Activated CD4-positive, alpha-beta T cell treated with anti-CD3 and anti-CD28 coated beads for 1 hour (primary cell): Measurements from ENCODE around the gene MMEL1.
A peak's percentile ranks its signal among the peaks of the same experiment; 100 is the strongest.
"Not testable (repeated sequence)": the region's sequence is repeated elsewhere in the genome, so short reads cannot be mapped to it uniquely, and the experiment has no call there.

Experiments used
- DNase-seq: peaks from one replicate; pipeline ENCODE4 v3.0.0-alpha.2; 2020

The MMEL1 gene, protein sequence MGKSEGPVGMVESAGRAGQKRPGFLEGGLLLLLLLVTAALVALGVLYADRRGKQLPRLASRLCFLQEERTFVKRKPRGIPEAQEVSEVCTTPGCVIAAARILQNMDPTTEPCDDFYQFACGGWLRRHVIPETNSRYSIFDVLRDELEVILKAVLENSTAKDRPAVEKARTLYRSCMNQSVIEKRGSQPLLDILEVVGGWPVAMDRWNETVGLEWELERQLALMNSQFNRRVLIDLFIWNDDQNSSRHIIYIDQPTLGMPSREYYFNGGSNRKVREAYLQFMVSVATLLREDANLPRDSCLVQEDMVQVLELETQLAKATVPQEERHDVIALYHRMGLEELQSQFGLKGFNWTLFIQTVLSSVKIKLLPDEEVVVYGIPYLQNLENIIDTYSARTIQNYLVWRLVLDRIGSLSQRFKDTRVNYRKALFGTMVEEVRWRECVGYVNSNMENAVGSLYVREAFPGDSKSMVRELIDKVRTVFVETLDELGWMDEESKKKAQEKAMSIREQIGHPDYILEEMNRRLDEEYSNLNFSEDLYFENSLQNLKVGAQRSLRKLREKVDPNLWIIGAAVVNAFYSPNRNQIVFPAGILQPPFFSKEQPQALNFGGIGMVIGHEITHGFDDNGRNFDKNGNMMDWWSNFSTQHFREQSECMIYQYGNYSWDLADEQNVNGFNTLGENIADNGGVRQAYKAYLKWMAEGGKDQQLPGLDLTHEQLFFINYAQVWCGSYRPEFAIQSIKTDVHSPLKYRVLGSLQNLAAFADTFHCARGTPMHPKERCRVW

DNA sequence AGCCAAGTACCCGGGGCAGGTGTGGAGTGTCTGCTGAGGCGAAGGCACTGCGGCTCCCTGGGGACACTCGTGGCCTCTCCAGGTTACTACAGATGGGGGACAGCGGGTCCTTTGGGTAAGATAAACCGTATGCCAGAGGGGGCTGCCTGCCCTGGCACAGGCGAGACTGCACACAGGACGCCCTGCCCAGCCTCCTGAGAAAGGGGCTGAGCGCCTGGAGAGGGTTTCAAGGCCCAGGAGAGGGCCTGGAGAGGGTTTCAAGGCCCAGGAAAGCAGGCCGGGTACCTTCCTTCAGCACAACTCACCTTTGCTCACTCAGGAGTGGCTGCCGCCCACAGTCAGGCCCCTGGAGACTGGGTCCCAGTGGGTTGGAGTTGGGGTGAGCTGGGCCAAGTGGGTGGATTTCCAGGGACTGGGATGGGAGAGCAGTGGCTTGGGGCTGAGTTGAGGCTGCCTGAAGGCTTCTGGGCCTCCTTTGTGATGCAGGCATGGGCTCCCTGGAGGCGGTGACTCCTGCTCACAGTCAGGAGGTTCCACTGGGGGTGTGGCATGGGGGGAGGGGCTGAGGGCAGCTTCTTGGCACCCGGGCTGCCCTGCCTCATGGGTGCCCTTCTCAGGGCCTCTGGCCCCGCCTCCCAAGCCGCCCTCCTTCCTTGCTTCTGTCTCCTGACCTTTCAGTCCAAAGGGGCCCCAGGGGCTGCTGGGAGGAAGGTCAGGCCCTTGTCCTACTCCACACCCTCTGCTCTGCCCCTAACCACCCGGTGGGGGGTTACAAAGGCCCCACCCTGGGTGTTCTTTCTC is at the start of gene MMEL1:
TSS of gene MMEL1 (minus strand) at position 456 of the 801 bp plus-strand sequence. CDS start 3,532 bp downstream, outside the sequence.
- DNase-seq: no peak

DNA sequence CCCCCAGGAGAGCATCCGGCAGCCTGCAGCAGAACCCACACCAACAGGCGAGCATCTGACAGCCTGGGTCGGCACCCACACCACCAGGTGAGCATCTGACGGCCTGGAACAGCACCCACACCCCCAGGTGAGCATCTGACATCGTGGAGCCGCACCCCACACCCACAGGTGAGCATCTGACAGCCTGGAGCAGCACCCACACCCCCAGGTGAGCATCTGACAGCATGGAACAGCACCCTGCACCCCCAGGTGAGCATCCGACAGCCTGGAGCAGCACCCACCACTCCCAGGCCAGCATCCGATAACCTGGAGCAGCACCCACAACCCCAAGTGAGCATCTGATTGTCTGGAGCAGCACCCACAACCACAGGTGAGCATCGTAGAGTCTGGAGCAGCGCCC is 43.9 kb upstream of the MMEL1 start:
- DNase-seq: not testable (repeated sequence)

DNA sequence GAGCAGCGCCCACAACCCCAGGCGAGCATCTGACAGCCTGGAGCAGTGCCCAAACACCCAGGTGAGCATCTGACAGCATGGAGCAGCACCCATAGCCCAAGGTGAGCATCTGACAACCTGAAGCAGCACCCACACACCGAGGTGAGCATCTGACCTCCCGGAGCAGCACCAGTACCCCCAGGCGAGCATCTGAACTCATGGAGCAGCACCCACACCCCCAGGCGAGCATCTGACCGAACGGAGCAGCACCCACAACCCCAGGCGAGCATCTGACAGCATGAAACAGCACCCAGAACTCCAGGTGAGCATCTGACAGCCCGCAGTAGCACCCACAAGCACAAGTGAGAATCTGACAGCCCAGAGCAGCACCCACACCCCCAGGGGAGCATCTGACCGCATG is 38.8 kb upstream of the MMEL1 start:
- DNase-seq: not testable (repeated sequence)

DNA sequence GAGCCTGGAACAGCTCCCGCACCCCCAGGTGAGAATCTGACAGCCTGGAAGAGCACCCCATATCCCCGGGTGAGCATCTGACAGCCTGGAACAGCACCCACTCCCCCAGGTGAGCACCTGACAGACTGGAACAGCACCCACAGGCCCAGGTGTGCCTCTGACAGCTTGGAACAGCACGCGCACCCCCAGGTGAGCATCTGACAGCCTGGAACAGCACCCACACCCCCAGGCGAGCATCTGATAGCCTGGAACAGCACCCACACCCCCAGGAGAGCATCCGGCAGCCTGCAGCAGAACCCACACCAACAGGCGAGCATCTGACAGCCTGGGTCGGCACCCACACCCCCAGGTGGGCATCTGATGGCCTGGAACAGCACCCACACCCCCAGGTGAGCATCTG is 27.0 kb upstream of the MMEL1 start:
- DNase-seq: not testable (repeated sequence)

DNA sequence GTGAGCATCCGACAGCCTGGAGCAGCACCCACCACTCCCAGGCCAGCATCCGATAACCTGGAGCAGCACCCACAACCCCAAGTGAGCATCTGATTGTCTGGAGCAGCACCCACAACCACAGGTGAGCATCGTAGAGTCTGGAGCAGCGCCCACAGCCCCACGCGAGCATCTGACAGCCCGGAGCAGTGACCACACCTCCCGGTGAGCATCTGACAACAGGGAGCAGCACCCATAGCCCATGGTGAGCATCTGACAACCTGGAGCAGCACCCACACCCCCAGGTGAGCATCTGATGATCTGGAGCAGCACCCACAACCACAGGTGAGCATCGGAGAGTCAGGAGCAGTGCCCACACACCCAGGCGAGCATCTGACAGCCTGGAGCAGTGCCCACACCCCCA is 25.1 kb upstream of the MMEL1 start:
- DNase-seq: not testable (repeated sequence)

DNA sequence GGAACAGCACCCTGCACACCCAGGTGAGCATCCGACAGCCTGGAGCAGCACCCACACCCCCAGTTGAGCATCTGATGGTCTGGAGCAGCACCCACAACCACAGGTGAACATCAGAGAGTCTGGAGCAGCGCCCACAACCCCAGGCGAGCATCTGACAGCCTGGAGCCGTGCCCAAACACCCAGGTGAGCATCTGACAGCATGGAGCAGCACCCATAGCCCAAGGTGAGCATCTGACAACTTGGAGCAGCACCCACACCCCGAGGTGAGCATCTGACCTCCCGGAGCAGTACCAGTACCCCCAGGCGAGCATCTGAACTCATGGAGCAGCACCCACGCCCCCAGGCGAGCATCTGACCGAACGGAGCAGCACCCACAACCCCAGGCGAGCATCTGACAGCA is 24.3 kb upstream of the MMEL1 start:
- DNase-seq: not testable (repeated sequence)

DNA sequence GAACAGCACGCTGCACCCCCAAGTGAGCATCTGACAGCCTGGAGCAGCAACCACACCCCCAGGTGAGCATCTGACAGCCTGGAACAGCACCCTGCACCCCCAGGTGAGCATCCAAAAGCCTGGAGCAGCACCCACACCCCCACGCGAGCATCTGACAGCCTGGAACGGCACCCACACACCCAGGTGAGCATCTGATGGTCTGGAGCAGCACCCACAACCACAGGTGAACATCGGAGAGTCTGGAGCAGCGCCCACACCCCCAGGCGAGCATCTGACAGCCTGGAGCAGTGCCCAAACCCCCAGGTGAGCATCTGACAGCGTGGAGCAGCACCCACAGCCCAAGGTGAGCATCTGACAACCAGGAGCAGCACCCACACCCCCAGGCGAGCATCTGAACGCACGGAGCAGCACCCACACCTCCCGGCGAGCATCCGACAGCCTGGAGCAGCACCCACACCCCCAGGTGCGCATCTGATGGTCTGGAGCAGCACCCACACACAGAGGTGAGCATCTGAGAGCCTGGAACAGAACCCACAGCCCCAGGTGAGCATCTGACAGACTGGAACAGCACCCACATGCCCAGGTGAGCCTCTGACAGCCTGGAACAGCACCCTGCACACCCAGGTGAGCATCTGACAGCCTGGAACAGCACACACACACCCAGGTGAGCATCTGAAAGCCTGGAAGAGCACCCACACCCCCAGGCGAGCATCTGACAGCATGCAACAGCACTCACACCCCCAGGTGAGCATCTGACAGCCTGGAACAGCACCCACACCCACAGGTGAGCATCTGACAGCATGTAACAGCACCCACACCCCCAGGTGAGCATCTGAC is 23.0 kb upstream of the MMEL1 start:
- peak; percentile 12 for DNase-seq

DNA sequence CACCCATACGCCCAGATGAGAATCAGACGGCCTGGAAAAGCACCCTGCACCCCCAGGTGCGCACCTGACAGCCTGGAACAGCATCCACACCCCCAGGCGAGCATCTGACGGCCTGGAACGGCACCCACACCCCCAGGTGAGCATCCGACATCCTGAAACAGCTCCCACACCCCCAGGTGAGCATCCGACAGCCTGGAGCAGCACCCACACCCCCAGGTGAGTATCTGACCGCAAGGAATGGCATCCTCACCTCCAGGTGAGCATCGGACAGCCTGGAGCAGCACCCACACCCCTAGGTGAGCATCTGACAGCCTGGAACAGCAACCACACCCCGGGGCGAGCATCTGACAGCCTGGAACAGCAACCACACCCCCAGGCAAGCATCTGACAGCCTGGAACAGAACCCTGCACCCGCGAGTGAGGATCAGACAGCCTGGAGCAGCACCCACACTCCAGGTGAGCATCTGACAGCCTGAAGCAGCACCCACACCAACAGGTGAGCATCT is 21.7 kb upstream of the MMEL1 start:
- peak; percentile 7 for DNase-seq

DNA sequence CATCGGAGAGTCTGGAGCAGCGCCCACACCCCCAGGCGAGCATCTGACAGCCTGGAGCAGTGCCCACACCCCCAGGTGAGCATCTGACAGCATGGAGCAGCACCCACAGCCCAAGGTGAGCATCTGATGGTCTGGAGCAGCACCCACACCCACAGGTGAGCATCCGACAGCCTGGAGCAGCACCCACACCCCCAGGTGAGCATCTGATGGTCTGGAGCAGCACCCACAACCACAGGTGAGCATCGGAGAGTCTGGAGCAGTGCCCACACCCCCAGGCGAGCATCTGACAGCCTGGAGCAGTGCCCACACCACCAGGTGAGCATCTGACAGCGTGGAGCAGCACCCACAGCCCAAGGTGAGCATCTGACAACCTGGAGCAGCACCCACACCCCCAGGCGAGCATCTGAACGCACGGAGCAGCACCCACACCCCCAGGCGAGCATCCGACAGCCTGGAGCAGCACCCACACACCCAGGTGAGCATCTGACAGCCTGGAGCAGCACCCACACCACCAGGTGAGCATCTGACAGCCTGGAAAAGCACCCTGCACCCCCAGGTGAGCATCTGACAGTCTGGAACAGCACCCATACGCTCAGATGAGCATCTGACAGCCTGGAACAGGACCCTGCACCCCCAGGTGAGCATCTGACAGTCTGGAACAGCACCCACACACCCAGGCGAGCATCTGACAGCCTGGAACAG is 21.1 kb upstream of the MMEL1 start:
- not testable (repeated sequence) for DNase-seq

DNA sequence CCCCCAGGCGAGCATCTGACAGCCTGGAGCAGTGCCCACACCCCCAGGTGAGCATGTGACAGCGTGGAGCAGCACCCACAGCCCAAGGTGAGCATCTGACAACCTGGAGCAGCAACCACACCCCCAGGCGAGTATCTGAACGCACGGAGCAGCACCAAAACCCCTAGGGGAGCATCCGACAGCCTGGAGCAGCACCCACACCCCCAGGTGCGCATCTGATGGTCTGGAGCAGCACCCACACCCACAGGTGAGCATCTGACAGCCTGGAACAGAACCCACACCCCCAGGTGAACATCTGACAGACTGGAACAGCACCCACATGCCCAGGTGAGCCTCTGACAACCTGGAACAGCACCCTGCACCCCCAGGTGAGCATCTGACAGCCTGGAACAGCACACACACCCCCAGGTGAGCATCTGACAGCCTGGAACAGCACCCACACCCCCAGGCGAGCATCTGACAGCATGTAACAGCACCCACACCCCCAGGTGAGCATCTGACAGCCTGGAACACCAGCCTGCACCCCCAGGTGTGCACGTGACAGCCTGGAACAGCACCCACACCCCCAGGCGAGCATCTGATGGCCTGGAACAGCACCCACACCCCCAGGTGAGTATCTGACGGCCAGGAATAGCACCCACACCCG is 20.2 kb upstream of the MMEL1 start:
- not testable (repeated sequence) for DNase-seq

DNA sequence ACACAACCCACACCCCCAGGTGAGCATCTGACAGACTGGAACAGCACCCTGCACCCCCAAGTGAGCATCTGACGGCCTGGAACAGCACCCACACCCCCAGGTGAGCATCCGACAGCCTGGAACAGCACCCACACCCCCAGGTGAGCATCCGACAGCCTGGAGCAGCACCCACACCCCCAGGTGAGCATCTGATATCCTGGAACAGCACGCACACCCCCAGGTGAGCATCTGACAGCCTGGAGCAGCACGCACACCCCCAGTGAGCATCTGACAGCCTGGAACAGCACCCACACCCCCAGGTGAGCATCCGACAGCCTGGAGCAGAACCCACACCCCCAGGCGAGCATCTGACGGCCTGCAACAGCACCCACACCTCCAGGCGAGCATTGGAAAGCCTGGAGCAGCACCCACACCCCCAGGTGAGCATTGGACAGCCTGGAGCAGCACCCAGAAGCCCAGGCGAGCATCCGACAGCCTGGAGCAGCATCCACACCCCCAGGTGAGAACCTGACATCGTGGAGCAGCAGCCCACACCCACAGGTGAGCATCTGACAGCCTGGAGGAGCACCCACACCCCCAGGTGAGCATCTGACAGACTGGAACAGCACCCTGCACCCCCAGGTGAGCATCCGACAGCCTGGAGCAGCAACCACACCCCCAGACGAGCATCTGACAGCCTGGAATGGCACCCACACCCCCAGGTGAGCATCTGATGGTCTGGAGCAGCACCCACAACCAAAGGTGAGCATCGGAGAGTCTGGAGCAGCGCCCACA is 19.5 kb upstream of the MMEL1 start:
- DNase-seq: not testable (repeated sequence)

DNA sequence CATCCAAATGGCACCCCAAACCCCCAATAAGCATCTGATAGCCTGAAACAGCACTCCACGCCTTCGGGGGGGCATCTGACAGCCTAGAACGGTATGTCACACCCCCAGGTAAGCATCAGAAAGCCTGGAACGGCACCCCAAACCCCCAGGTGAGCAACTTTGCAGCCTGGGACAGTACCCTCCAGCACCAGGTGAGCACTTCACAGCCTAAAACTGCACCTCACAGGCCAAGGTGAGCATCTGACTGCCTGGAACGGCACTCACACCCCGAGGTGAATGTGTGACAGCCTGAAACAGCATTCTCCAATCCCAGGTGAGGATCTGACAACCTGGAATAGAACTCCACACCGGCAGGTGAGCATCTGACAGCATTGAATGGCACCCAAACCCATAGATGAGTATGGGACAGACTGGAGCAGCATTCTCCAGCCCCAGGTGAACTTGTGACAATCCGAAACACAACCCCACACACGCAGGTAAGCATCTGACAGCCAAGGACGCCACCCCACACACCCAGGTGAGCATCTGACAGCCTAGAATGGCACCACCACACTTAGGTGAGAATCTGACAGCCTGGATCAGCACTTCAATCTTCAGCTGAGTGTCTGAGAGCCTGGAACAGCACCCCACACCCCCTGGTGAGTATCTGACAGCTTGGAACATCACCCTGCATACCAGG is 18.3 kb upstream of the MMEL1 start:
- no peak for DNase-seq

DNA sequence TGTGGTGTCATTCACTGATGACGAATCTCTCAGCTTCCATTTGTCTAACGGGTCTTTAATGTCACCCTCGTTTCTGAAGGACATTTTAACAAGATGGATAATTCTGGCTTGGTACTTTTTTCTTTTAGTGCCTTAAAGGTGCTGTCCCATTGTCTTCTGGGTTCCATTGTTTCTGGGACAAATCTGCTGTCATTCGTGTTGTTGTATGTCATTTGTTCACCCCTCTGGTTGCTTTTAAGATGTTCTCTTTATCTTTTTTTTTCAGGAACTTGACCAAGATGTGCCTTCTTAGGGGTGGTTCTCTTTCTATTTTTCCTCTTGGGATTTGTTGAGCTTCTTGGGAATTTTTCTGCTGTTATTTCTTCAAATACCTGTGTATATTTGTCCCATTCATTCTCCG is 14.0 kb upstream of the MMEL1 start:
- DNase-seq: no peak

DNA sequence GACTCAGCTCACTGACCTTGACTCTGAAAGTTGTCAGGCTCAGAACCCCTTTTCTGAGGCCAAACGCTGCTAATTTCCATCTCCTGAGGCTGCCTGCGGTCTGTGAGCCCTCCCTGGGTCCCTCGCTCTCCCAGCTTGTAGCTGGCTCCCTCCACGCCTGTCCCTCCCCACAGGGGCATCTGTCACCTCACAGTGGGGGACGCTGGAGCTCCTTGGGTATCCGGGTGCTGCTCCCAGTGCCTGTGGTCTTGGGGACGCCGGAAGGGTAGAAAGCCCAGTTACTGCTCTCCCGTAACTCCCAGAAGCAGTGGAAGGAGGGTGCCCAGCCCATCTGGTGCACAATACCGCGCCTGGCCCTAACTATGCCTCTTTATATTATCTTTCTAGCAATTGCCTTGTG is 13.0 kb upstream of the MMEL1 start:
- DNase-seq: no peak

DNA sequence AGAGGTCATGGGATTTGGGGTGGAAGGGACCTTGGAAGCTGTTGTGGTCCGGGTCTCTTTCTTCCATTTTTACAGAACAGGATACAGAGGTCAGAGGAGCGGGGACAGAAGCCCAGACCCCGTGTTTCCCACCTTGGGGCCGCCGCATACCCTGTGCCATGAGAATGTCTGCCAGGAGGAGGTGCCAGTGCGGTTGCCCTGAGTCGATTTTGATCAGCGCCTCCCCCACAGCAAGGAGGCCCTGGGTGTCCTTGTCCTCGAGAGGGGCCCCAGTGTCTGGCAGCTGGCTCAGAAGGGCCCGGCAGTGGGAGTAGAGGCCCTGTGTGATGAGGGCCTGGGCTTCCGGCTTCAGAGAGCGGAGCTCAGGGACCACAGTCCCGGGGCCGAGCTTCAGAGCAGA is 12.3 kb upstream of the MMEL1 start:
- DNase-seq: no peak

DNA sequence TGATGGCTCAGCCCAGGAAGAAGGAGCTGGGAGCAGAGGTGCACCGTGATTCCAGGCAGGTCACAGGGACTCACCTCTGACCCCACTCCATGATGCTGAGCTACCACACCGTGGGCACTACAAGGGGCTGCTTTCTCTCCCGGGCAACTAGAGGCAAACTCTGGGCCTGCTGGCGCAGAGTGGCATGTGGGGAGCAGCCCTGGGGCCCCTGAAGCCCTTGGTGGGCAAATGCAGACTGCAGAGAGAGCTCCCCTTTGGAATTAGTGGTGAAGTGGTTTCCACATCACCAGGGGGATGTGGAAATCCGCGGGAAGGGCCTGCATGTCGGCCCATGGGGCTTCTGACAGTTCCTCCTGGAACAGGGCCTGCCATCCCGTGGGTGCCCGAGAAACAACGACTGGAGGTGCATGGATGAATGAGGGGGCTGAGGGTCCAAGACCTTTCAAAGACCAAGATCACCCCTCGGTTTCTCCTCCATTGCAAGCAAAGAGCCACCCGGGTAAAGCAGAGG is 11.8 kb upstream of the MMEL1 start:
- no peak for DNase-seq

DNA sequence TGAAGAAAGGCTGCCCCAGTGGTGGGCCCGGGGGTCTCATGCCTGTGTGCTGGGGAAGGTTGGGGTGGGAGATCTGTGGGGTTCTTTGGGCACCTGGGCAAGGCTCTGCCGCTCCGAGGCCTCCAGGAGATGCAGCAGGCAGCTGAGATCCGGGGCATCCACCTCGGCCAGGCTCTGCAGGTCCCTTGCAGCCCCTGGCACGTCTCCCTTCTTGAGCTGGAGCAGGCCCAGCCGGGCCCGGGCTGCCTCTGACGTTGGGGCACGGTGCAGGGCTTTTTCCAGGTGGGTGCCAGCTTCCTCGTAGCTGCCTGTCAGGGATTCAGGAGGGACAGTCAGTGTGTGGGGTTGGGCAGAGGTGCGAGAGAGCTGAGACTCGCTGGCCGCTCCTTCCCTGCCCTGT is 11.4 kb upstream of the MMEL1 start:
- peak; percentile 6 for DNase-seq

DNA sequence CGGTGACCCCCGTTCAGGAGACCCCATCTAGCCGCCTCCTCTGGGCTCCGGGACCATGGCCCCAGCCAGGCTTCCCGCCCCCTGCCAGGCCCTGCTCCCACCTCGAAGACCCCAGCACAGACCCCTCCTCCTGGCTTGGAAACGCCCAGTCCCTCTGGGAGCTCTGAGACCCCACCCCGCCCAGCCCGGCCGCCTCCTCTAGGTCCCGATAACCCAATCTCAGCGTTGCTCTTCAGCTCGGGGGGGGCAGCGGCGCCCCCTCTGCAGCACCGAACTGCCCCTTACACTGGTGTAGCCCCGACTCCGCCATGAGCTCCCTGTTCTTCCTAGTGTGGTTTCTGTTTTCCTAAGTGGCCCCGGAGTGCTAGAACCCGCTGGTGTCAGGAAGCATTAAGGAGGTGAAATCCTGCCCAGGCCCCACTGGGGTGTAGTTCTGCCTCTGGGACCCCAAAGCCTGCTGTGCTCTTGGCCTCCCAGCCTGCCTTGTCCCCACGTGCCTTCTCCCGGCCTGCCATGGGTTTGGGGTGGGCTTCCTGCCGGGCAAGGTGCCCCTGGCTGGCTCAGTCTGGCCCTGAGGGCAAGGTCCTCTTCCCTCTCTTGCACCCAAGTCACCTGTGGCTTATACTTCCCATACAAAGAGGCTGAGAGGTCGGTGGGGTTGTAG is 10.7 kb upstream of the MMEL1 start:
- DNase-seq: no peak
